Activated CD8-positive, alpha-beta memory T cell treated with anti-CD3 and anti-CD28 coated beads for 24 hours (primary cell): ENCODE data around the gene CC2D1A.
"Not testable (repeated sequence)": the region's sequence is repeated elsewhere in the genome, so short reads cannot be mapped to it uniquely, and the experiment has no call there.

Source experiments
- DNase-seq: peaks from one replicate; pipeline ENCODE4 v3.0.0-alpha.2; 2020

The CC2D1A gene

DNA sequence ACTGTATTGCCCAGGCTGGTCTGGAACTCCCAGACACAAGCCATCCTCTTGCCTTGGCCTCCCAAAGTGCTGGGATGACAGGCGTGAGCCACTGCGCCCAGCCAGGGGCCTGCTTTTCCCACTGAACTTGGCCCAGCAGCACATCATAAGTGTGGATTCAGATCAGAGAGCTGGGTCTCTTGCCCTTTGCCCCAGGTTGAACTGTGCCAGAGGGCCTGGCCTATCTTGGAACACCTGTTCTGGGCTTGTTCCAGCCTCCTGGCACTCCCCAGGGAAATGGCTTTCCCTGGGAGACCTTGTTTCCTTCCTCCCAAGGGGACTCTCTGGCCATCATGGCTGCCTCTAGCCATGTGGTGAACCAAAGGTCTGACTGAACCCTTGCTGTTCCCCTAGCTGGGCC lies 3.4 kb downstream of the CC2D1A start:
- DNase-seq = no peak

DNA sequence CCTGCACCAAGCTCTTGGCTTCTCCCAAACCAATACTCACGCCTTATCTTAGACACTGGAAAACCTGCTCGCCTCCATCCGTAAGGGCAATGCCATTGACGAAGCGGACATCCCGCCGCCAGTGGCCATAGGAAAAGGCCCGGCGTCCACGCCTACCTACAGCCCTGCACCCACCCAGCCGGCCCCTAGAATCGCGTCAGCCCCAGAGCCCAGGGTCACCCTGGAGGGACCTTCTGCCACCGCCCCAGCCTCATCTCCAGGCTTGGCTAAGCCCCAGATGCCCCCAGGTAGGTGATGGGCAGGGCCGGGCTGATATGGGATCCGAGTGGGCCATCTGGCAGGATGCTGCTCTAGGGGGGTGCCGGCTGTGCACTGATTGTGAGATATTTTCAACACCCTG lies 7.4 kb downstream of the CC2D1A start:
- DNase-seq = no peak

DNA sequence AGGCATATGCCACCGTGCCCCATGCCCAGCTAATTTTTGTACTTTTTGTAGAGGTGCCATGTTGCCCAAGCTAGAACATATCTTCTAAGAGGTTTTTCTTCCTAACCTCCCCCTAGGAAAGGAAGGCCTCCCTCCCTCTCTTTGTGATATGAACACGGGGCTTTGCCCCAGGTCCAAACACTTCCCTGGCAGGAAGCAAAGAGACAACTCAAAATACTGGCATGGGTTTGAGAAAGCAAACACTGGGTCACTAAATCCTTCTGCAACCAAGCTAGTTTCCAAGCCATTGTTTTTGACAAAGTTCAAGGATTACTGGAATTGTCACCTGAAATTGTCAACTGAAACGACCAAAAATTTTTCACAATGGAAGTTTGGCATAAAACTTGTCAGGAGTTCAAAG lies 8.8 kb downstream of the CC2D1A start:
- no peak for DNase-seq

DNA sequence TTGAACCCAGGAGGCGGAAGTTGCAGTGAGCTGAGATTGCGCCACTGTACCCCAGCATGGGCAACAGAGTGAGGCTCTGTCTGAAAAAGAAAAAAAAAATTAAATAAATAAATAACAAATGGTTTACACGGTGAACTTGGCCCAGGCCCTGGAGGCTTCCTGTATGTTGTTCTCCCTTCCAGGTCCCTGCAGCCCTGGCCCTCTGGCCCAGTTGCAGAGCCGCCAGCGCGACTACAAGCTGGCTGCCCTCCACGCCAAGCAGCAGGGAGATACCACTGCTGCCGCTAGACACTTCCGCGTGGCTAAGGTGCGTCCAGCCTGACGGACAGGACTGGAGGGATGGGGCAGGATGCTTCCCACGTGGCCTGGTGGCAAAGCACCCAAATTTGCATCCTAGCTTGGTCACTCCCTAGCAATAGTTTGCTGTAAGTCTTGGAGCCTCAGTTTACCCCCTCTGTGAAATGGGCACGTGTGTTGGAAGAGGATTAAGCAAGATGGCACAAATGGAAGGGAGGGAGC lies 11.9 kb downstream of the CC2D1A start:
- no peak for DNase-seq

DNA sequence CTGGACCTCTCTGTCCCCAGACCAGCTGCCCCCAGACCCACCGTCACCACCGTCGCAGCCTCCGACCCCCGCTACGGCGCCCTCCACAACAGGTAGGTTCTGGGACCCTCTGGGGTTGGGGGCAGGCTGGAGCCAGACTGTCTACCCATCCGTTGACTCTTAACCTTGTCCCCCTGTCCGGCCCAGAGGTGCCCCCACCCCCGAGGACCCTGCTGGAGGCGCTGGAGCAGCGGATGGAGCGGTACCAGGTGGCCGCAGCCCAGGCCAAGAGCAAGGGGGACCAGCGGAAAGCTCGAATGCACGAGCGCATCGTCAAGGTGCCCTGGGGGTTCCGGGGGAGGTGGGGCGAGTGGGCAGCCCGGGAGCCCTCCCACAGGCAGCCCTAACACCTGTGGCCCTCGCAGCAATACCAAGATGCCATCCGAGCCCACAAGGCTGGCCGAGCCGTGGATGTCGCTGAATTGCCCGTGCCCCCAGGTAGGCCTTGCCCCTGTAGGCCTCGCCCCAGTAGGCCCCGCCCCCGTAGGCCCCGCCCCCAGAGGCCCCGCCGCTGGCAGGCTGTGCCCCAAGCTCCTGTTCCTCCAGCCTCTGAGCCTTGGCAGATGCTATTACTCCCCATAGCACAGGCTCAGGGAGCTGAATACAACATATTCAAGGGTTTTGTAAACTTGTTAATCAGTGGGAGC lies 12.9 kb downstream of the CC2D1A start:
- DNase-seq = no peak

DNA sequence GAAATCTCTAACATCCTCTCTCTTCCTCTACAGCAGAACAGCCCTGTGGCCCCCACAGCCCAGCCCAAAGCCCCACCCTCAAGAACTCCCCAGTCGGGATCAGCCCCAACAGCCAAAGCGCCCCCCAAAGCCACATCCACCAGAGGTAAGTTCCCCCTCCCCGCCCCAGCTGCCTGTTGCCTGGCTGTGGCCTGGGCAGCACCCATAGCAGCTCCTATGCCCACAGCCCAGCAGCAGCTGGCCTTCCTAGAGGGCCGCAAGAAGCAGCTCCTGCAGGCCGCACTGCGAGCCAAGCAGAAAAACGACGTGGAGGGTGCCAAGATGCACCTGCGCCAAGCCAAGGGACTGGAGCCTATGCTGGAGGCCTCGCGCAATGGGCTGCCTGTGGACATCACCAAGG lies 14.5 kb downstream of the CC2D1A start:
- DNase-seq = no peak

DNA sequence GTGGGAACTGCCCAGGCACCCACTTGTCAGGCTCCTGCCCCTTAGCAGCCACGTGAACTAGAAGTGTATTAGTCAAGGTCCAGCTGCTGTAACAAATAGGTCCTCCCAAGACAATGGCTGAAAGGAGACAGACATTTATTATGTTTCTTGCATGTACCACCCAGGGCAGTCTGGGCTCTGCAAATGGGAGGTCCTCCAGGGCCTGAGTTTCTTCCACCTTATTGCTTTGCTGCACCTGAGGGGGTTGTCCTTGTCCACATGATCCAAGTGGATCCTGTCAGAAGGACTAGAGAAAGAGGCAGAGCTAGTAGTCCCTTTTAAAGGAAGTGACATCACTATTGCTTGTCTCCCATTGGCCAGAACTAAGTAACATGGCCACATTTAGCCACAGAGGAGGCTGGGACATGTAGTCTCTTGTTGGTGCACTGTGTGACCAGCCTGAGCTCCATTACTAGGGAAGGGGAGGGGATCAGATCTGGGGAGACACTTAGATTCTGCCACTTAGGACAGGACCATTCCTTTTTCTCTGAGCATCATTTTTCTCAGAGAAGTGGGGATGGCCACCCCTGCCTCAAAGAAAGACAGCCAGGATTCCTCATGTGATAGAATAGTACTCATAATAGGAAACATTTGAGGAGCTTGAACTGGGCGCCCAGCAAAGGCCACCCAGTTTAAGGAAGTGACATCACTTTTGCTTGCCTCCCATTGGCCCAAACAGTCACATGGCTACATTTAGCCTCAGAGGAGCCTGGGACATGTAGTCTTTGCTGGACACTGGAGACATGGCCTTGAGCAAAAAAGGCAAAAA lies 15.1 kb downstream of the CC2D1A start:
- no peak for DNase-seq

DNA sequence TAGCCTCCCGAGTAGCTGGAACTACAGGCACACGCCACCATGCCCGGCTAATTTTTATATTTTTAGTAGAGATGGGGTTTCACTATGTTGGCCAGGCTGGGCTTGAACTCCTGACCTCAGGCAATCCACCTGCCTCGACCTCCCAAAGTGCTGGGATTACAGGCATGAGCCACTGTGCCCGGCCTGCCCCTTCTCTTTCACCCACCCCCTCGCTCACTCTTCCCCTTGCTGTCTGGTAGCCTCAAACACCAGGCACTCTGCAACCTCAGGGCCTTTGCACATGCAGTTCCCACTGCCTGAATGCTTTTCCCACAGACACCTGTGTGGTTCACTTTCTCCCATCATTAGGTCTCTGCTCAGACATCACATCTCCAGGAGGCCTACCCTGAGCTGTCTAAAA lies 16.1 kb downstream of the CC2D1A start:
- DNase-seq = not testable (repeated sequence)

DNA sequence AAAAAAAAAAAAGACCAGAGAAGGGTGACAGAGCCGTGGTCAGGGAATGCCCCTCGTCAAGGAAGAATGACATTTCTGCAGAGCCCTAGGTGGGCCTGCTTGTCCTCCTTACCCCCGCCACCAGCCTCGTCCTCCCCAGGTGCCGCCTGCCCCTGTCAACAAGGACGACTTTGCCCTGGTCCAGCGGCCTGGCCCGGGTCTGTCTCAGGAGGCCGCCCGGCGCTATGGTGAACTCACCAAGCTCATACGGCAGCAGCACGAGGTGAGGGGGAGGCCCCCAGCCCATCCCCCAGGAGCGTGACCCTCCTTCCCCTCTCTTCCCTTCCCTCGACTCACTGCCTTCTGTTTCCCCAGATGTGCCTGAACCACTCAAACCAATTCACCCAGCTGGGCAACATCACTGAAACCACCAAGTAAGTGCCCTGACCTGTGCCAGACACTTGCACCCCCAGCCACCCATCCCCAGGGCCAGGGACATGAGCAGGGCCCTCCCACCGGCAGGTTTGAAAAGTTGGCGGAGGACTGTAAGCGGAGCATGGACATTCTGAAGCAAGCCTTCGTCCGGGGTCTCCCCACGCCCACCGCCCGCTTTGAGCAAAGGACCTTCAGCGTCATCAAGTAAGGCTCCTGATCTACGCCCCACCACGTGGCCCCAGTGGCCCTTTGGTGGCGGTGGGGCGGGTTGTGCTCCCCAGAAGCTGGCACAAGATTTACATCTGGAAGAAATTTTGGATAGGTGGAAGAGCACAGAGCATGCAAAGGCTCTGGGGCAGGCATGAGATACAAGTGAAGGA lies 17.4 kb downstream of the CC2D1A start:
- DNase-seq = no peak

DNA sequence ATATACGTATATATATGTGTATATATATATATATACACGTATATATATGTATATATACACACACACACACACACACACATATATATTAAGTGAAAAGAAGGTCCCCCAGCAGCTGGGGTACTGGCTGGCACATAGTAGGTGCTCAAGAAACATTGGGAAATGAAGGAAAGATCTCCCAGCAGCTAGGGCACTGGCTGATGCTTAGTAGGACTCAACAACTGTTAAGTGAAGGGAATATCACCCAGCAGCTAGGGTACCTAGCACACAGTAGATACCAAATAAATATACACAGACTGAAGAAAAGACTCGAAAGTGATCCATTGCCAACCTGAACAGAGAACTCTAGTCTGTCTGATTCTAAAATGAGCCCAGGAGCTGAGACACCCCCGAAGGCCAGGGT lies 20.0 kb downstream of the CC2D1A start:
- no peak for DNase-seq

DNA sequence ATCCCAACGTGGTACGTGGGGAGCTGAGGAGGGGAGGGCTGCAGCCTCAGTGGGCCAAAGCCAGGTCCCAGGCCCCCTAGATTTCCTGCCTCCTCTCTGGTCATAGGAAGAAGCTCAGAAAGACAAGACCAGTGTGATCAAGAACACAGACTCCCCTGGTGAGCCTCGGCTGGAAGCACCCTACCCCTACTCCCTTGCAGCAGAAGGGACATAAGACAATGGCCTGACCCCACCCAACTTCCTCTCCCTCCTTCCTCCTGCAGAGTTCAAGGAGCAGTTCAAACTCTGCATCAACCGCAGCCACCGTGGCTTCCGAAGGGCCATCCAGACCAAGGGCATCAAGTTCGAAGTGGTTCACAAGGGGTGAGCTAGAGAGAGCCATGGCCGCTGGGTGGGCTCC lies 20.7 kb downstream of the CC2D1A start:
- DNase-seq = no peak

DNA sequence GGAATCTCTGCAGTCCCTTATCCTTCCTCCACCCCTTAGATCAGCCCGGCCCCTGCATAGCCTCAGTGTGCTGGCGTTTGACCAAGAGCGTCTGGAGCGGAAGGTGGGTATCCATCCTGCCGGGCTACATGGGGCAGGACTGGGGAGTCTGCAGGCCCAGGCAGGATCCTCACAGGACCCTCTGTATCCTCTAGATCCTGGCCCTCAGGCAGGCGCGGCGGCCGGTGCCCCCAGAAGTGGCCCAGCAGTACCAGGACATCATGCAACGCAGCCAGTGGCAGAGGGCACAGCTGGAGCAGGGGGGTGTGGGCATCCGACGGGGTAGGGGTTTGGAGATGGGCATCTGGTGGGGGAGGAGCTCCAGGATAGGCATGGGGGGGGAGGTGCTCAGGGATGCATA lies 23.3 kb downstream of the CC2D1A start:
- no peak for DNase-seq

DNA sequence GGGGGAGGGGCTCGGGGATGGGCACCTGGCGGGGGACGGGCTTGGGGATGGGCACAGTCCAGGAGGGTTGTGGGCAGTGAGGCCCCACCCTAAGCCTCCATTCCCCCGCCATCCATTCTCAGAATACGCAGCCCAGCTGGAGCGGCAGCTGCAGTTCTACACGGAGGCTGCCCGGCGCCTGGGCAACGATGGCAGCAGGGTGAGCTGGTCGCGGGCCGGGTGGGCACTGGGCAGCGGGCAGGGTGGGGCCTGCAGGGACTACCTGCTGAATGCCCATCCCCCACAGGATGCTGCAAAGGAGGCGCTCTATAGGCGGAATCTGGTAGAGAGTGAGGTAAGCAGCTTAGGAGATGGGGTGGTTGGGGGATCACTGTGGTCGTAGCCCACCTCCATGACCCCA lies 24.0 kb downstream of the CC2D1A start:
- DNase-seq = no peak

DNA sequence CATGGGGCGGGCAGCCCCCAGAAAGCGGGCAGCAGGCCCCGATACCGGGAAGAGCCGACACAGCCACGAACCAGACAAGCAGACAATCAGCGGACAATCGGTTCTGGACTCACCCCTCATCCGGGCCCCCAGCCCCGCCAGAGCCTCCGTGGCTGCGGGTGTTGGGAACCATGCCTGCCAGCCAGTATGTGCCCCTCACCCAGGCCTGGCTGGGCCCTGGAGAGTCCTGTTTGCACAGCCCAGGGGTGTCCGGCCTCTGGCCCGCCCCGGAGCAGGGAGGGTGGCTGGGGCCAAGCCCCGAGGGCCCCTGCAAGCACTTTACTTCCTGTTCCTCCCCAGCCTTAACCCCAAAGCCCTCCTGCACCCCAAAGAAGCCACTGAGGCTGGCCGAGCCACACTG lies 24.4 kb downstream of the CC2D1A start:
- DNase-seq = no peak

DNA sequence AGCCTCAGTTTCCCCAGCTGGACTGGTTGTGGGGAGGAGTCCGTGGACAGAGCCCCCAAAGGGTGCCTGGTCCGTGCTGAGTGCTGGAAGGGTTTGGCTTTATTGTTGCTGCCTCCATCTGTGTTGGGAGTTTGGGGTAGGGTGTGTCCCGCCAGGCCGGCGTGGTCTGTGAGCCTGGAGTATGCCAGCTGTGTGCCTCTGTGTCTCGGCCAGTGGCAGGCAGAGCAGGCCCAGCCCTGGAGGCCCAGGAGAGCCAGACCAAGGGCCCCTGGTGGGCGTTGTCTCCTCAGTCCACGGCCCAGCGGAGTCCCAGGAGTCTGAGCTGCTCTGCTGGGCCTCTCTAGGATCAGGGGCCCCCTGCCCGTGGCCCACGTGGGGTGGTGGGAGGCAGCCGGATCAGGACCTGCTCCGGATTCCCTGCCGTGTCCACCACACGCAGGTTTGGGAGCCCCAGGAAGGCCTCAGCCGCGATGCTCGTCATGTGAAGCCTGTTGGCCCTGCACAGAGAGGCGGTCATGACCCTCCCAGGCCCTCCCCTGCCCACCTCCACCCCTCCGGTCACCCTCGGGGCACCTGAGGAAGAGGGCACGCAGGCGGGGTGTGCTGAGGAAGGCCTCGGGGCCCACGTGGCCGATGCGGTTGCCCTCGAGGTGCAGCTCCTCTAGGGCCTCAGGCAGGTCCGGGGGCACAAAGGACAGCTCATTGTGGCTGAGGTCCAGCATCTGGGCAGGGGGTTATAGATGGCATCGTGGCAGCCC lies 25.6 kb downstream of the CC2D1A start:
- no peak for DNase-seq

DNA sequence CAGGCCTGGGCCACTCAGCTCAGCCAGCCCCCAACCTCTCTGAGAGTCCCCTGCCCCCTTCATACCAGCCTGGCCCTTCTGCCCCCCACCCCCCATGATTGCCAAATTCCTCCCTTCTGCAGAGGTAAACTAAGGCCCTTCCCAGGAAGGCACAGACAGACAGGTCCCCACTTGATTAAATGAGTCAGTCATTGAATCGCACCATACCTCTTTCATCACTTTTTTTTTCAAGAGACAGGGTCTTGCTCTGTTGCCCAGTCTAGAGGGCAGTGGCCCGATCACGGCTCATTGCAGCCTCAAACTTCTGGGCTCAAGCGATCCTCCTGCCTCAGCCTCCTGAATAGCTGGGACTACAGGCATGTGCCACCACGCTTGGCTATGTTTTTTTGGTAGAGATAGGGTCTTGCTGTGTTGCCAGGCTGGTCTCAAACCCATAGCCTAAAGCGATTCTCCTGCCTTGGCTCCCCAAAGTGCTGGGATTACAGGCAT lies 26.2 kb downstream of the CC2D1A start:
- DNase-seq = no peak

DNA sequence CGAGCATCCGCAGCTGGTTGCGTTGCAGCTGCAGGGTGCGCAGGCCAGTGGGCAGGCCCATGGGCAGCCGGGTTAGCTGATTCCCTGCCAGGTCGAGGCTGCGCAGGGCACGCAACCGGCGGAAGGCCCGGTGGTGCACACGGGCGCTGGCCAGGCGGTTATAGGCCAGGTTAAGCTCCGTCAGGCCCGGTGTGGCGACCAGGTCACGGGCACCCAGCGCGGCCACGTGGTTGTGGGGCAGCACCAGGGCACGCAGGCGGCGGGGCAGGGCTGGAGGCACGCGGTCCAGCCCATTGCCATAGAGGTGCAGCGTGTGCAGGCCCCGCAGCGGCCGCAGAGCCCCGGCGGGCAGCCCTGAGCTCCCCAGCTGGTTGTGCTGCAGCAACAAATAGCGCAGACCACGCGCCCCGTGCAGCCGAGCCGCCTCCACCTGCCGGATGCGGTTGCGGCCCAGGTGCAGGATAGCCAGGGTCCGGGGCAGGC lies 27.0 kb downstream of the CC2D1A start:
- no peak for DNase-seq

DNA sequence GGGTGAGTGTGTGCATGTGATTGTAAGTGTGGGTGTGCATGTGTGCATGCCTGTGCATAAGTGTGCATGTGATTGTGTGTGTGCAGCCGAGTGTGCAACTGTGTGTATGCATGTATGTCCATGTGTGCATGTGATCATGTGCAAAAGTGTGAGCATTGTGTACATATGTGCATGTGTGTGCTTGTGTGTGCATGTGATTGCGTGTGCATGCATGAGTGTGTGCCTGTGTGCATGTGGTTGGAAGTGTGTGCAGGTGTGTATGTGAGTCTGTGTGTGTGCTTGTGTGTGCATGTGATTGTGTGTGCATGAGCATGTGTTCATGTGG lies 28.7 kb downstream of the CC2D1A start:
- no peak for DNase-seq

DNA sequence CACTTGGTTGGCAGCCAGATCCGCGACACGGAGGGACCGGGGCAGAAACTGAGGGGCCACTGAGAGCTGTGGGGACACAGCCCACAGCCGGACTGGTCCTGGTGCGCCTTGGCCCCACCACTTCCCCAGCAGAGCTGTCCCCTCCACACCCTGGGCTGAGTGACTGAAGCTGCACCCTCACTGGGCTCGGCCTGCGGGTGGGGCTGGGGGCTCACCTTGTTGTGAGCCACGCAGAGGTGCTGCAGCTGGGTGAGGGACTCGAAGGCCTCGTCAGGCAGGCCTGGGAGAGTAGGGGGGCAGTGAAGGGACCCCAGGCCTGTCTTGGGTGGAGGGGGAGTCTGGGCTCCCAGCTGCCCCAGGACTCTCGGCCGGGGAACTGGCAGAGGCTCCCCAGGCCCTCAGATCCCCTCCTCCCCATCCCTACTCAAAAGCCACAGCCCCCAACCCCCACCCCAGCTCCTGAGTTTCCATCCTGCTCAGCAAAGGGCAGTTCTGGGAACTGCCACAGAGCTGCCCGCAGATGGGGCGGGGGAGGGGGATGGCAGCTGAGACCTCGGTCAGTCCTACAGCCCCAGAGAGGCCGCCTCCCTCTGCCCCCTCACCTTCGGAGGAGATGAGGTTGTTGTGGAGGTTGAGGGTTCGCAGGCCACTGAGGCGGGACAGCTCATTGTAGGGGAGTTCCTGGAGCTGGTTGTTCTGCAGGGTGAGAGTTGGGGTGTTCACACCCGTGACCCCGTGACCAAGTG lies 29.9 kb downstream of the CC2D1A start:
- no peak for DNase-seq

DNA sequence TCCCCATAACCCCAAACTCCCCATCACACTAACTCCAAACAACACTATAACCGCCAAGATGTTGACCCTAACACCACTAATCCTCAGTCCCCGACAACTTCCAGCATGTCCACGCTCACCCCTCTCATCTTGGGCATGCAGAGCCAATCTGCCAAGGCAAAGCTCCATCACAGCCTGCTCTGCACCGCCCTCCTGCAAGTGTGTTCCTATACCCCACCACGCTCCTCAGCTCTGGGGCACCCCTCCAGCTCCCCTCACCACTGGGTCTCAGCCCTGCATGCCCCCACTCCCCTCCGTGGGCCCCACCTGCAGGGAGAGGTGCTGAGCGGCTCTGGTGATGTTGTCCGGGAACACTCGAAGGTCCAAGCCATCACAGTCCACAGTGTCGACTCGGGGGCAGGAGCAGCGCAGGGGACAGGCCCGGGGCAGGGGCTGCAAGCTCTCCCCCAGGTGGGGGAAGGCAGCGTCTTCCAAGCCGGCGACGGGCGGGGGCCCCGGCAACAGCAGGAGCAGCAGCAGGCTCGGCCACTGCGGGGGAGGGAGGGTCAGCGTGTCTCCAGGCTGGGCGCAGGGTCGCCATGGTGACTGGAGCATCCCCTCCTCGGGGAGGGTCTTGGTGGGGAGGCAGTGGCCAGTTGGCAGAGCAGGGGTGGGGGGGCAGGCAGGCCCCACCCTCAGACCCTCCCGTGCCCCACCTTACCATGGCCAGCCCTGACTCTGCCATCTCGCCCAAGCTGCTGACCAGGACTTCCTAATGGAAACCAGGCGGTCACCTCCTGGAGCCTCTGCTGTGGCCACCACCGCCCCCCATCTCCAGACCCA lies 31.7 kb downstream of the CC2D1A start:
- DNase-seq = no peak
